HG03103 (cell line): ENCODE measurements around the gene TMEM108.

Source experiments
- ATAC-seq: cut with Tn5 transposase; IDR thresholded peaks from one replicate; pipeline ENCODE4 v1.9.1; 2021; ENCODE audit warnings: low read depth; ENCODE audit not compliant: unreplicated experiment

Gene TMEM108

DNA sequence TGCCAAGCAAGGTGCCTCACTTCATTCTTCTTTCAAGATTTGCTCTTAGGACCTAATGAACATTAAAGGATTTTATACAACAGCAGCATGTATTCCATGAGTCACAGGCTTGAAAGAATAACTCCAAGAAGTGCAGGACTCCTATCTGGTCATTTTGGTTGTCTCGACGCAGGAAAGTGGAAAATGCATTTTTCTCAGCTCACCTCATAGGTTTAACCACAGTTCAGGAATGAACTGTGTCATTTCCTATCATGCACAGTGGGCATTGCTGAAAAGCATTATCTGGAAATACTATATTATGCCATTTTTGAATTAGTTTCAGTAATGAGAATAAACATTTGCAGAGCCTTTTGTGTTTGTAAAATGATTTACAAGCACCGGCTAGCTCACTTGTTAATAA, 263.0 kb downstream of the TMEM108 start:
- ATAC-seq: no peak

DNA sequence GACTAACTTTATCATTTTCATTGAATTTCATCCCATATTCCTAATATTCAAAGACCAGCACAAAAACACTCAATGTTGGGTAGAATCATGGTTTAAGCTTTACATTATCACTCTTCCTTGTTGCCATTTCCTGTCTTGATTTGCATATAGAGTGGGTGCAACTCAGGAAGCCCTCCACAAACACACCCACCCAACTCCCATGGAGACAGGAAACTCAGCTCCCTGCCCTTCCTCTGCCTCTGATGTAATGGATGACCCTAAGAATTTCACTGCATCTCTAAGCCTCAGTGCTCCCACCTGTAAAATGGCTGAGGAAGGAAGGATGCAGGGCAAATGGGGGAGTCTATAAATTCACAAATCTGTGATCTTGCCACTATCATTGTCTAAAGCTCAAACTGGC, 263.5 kb downstream of the TMEM108 start:
- no peak for ATAC-seq

DNA sequence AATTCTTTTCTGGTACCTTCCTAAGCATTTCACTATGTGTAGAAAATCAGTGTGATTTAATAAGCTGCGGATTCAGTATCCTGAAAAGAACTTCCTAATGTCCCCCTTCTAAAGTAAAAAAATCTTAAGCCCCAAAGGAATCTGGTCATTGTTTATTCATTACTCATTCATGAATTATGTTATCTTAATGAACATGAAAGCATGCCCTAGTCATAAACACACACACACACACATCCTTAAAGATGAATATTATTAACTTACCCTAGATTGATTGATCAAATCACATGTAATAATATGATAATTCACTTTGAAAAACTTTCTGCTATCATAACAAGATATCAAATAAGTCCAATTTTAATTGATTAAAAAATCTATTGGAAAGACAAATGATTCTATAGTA, 265.2 kb downstream of the TMEM108 start:
- no peak for ATAC-seq

DNA sequence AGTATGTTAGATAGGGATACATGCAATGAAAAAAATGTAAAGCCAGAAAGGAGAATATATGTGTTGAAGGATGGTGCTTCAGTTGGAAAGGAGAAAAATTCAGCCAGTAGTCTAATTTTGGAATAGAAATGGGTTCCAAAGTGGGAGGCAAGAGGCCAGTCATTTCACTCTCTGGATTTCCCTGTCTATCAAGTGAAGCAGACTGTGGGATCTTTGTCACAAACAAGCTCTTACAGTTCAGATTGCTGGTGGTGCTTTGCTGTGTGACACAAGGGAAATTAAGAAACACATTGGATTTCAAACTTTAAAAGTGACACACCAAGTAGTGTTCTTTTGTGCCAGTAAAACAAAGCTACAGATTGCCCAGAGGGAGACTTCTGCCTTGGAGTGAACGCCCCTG, 279.7 kb downstream of the TMEM108 start:
- no peak for ATAC-seq

DNA sequence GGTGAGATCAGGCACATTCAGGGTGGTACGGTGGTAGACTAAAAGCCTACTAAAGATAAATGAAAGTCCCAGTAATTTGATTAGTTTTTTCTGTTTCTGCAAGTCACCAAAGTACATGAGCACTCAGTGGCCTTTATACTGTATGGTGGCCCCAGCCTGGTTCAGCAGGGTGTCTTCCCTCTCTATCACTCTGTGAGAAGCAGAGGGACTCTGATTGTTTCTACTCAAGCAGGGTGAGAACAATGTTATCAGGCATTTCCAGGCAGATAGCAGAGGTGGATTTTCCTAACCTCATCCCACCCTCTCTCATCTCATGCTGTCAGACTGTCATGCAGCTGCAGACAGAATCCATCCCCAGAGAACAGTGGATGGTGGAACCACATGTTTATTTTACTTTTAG, 290.2 kb downstream of the TMEM108 start:
- no peak for ATAC-seq

DNA sequence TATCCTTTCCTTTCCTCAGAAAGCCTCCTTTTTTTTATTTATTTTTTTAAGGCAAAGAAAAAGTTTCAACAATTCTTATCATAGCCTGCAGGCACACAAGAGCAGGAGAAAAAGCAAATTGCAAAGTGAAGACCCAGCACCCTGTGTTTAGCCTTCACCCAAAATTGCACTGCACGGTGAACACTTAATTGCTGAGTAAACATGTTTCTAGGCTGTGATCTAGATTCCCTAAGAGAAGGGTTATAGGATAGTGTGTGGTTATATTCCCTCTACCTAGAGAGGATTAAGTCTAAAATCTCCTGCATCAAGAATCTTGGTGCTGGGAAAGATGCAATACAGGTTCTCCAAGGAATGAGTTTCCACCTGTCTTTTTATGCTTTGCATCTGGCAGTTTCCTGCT, 291.4 kb downstream of the TMEM108 start:
- no peak for ATAC-seq

DNA sequence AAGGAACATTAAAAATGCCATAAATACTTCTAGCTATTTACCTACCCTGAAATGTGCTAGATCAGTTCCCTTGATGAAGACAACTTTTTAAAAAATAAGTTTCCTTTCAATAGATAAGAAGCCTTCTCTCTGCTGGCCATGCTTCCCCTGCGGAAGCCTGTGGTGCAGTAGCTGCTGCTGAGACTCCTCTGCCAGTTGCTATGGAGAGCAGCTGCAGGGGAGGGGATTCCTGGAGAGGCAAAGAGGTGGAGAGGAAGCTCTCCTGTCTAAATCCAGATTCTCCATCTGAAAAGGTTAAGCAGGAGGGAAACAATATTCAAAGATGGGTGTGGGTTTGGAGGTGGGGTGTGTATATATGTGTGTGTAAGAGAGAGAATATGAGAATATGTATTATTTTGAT, 291.9 kb downstream of the TMEM108 start:
- ATAC-seq: no peak

DNA sequence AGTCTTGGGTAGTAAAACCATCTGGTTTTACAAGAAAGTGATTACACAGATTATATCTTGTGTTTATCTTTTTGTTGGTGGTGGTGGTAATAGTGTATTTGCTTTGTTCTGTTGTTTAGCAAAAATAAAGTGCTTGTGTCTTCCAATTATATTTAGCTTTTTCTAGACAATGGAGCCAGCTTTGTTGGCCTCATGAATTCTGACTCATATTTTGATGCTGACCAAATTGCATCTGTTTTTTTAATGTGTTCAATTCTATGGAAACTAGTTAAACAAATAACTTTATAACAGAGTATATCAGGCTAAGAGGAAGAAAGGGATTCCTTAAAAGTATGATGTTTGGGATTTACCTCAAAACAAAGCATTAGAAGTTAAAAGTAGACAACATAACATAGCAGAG, 292.3 kb downstream of the TMEM108 start:
- no peak for ATAC-seq

DNA sequence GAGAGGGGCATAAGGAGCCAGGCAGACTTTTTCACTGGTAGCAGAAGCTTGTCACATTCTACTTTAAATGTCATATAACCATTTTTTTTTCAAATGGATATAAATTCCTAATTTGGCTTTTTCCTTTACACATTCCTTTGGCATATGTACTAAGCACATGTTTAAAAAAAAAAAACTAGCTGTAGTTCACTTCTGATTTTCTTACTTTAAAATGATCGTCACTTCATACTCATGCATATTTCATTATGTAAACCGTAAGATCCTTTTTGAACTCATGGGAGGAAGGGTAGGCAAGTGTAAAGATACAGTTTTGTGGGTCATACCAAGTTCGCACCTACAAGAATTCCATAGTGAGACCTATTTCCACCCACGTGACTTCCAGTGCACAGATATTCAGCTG, 316.5 kb downstream of the TMEM108 start:
- no peak for ATAC-seq

DNA sequence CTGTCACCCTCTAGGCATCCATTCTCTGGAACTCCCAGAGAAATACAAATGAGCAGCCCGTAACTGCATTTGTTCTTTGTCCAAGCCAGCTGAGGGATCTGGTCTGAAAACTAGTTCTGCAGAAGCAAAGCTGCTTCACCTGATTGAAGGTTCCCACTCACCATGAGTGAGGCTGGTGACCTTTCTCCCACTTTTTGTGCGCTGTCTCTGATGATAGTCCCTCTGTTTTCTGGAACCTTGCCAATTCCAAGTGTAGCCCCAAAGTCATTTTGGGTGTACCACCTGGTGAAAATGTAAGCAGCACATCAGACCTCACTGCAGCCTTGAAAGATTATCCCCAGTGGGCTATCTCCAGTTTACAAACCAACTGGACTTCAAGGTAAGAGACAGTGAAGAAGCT, 322.3 kb downstream of the TMEM108 start:
- ATAC-seq: no peak

DNA sequence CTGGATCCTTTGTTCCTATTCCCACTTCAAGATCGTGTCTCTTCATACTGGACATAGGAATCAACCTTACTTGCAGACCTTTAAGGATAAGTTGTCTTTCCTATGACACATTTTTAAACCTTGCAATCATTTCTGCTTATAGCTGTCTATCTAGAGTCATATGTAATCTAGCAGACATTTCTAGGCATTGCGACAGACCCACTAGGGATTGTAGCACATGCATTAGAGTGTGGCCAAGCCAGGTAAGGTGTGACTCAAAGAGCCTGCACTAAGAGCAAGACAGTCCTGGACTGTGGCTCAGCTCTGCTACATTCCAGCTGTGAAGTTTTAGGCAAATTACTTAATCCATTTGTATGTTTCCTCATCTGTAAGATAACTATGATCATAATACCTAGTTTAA, 322.8 kb downstream of the TMEM108 start:
- ATAC-seq: no peak

DNA sequence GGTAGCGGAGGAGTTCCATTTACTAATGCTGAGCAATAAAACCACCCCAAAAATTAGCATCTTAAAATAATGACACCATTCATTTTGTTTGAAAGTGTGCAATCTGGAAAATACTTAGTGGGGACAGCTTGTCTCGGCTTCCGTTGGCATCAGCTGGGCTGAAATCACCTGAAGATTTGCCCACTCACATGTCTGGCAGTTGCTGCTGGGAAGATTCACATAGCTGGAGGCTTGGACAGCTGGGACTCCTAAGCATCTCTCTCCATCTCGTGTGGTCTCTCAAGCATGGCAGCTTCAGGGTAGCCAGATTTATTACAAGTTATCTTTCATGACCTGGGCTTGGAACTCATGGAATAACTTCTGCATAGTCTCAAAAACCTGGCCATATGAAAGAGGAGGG, 323.2 kb downstream of the TMEM108 start:
- ATAC-seq: no peak

DNA sequence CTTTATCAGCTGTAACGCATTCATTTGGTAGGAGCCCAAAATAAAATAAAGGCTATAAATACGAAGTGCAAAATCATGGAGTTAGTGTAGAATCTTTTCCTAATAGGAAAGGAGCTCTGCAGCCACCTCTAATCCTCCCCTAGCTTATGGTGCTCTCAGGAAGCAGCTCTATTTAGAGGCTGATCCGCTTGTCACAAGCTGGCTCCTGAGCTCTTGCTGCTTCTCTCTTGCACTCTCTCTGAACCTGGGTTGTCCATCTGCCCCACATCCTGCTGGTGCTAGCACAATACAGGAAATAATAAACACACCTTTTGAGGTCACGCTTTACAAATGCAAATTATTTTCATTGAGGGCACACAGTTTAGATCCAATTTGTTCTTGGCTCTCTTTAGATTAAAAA, 324.3 kb downstream of the TMEM108 start:
- no peak for ATAC-seq

DNA sequence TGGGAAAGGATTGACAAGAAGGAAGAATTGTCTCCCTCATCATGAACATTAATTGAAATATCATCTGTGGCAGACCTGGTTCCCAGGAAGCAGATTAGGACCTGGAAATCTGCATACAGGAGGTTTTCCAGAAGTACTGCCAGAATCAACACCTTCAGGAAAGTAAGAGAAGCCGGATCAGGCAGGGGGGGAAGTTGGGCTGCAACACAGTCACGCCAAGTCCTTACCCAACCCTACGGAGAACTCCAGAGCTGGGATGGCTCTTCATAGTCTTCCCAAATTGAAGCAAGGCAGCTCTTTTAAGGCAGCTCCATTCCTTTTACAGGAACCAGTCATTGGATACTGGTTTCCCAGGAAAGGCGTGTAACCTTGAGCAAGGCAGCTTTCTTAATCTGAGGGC, 326.5 kb downstream of the TMEM108 start:
- ATAC-seq: no peak

DNA sequence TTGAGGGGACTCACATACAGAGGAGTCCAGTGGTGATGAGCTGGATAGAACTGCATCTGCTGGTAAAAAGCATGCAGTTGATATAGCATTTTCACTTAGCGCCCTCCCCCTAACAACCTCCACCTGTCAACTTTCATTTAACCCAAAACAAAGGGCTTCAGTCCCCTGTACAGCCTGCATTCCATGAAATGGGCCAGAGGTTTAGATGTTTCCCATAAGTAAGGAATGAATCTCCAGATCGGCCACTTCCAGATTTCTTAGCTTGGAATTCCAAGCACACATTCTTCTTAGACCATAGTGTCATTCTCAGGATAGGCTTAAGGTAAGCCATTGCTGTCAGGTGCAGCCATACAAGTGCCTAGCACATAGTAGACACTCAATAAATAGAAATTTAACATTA, 328.7 kb downstream of the TMEM108 start:
- ATAC-seq: no peak

DNA sequence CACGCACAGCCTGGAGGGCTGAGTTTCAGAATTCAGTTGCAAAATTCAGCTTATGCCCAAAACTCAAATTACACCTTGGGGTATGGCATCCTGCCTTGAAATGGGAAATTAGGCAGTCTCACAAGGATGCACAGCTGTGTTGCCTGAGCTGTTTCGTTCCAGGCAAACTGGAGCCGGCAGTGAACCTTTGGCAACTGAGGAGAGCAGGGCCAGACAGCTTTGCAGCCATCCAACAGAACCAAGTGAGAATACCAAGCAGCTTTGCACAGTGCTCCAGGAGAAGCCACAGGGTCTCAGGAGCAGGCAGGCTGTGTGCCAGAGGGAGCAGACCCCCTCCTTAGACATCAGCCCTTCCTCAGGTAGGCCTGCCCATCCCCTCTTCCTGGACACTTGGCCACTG, 329.2 kb downstream of the TMEM108 start:
- no peak for ATAC-seq

DNA sequence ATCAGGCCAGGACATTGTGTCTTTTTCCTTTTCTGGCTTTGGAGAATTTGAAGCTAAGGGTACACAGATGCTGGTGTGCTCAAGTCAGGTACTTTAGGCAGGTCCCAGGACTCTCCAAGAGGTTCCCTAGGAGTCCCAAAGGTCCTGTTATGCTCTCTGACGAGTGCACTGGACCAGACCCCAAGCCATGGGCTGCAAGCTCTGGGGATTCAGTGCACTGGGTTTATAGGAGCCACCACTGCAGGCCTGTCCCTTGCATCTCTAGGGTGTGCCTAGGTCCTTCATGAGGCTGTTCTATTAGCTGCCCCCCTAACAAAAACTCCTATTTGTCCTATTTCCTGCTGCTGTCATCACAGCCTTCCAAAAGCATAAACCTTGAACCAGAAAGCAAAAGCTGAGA, 329.8 kb downstream of the TMEM108 start:
- no peak for ATAC-seq

DNA sequence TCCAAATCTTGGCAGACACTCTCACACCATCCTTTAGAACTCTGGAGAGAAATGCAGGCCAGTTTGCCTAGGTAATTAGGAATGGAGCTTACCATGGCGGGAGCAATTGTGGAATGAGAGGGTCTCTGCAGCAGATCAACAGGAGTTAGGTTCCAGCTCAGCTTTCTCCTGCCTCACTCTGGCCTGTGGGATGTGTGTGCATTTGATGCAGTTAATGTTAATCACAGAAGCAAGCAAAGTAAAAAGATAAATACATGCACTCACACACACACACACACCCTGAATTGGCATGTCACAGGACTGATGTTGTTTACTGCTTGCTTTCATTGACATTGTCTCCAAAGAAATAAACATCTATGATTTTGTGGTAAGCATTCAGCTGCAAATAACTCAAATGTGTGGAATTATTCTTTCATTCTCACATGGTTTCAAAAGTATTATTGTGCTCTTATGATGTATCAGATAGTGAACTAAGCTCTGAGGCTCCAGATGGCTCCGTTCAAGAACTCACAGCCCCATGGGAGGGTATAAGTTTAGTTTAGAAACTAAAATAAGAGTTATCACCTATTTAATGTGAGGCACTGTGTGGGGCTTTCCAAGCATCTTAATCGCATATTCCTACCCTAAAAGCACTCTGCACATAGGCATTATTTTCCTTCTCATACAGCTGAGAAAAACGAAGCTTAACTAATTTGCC, 330.3 kb downstream of the TMEM108 start:
- no peak for ATAC-seq

DNA sequence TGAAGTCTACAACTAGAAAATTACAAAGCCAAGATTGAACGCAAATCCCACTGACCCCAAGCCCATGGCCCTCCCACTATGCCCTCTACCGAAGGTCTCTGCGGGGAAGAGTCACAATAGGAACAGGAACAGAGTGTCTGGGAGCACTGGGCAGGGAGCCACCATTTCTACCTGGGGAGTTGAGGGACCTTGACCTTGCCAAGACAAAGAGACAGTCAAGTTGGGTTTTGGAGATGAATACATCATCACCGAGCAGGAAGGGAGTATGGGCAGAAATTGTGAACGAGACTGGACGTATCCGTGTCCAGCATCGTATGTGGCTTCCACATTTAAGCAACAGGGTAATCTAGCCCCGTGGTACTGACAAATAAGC, 330.9 kb downstream of the TMEM108 start:
- no peak for ATAC-seq

DNA sequence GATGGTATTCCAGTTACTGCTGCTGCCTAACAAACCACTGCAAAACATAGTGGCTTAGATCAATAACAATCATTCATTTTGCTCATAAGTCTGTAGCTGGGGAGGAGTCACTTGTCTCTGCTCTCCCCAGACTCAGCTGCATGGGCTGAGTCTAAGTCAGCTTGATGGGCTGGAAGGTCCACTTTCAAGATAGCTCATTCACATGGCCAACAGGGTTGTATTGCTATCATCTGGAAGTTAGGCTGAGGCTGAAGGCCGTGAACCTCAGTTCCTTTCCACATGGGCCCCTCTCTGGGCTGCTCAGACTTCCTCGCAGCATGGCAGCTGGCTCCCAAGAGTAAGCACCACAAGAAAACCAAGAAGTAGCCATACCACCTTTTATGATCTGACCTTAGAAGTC, 333.0 kb downstream of the TMEM108 start:
- ATAC-seq: no peak

DNA sequence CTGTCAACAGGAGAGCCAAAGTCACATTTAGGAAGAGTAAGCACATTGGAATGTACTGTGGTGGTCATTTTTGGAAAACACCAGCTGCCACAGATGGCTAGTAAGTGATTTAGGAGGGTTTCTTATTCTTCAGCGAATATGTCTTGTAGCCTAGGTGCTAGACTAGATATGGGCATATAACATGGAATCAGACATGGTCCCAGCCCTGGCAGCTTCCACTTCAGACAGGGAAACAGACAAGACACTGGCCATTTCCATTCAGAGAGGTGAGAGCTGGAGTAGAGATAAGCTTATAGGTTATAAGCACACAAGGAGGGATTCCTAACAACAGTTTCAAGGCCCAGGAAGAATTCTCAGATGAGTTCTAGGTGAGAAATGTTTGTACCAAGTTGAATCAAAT, 333.5 kb downstream of the TMEM108 start:
- ATAC-seq: no peak

DNA sequence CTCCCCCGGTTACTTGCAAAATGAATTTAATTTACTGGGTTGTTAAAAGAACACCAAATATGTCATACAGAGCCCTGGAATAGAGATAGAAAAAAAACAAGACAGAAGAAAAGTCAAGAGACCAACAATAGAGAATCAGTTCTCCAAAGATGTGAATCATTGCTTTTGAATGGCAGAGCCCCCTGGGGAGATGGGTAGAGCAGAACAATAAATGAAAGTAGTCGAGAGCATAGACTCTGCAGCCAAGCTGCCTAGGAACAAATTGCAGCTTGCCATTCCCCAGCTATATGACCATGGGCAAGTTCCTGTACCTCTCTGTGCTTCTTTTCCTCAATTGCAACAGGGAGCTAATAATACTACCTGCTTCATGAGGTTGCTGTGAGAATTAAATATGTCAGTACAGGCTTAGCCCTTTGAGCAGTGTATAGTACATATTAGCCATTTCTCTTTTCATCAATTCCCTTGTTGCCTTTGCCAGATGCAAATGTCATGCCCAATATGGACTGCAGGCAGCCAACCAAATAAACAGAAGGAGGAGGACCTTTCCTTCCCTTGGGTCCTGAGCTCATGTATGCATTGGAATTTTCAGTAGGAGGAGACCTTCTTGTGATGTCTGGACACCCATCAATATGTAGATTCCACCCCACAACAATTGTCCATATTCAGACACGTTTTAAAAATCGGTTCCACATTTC, 336.7 kb downstream of the TMEM108 start:
- no peak for ATAC-seq

DNA sequence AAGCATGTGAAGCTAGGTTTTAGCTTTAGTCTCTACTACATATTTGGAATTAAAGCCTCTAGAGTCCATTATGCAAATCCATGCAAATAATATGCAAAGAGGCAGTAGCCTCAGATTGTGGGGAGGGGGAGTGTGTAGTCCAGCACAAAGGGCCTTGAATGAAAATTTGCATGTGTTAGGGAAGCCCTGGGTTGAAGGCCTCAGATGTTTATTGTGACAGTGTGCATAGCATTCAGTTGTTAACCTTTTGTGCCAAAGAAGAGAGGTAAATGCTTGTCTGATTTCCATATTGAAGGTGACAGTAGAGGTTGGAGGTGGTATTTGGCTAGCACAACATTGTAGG, 337.2 kb downstream of the TMEM108 start:
- no peak for ATAC-seq
